ENCODE measurements around the gene KCNMA1.

GRCh38 chr10:77351386-77351785, 286.2 kb downstream of the KCNMA1 start:
- TF ChIP-seq, protein P1, sequence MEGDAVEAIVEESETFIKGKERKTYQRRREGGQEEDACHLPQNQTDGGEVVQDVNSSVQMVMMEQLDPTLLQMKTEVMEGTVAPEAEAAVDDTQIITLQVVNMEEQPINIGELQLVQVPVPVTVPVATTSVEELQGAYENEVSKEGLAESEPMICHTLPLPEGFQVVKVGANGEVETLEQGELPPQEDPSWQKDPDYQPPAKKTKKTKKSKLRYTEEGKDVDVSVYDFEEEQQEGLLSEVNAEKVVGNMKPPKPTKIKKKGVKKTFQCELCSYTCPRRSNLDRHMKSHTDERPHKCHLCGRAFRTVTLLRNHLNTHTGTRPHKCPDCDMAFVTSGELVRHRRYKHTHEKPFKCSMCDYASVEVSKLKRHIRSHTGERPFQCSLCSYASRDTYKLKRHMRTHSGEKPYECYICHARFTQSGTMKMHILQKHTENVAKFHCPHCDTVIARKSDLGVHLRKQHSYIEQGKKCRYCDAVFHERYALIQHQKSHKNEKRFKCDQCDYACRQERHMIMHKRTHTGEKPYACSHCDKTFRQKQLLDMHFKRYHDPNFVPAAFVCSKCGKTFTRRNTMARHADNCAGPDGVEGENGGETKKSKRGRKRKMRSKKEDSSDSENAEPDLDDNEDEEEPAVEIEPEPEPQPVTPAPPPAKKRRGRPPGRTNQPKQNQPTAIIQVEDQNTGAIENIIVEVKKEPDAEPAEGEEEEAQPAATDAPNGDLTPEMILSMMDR (IDR thresholded peaks at IDR 0.05; ENCODE audit: insufficient read depth, low read length, poor library complexity, severe bottlenecking): no peak
- TF ChIP-seq EZH2phosphoT487 (conservative IDR thresholded peaks at IDR 0.05; ENCODE audit: low read length): no peak

Data from SU-DHL-6 (cell line).